GM12875 (cell line): Measurements from ENCODE around the gene SMKR1.
"Not testable (repeated sequence)": the region's sequence is repeated elsewhere in the genome, so short reads cannot be mapped to it uniquely, and the experiment has no call there.

Experiments
- H3K4me3 ChIP-seq: one replicate; pipeline ENCODE4 v1.5.1; 2011; ENCODE audit warnings: low read depth, low read length, control low read depth
- CTCF ChIP-seq: IDR thresholded peaks from 2 replicates; pipeline ENCODE4 v1.5.1; 2011; ENCODE audit warnings: low read depth, mild to moderate bottlenecking, control low read depth, inconsistent platforms, low read length, moderate library complexity, borderline replicate concordance; ENCODE audit not compliant: insufficient read depth

SMKR1 gene

GRCh38 chr7:129525225-129525862 is 23.0 kb downstream of the SMKR1 start:
- H3K4me3 ChIP-seq, result no peak overlapping the region
- no peak for TF ChIP-seq CTCF

- H3K4me3 ChIP-seq, result no peak overlapping the region
- no peak for TF ChIP-seq CTCF
Observed at GRCh38 chr7:129529643-129530042, 27.3 kb downstream of the SMKR1 start.

- no peak for TF ChIP-seq CTCF
- no peak overlapping the region for H3K4me3 ChIP-seq
Observed at GRCh38 chr7:129530795-129531391, 28.6 kb downstream of the SMKR1 start.

- no peak for TF ChIP-seq CTCF
Observed at GRCh38 chr7:129531721-129532120, 29.4 kb downstream of the SMKR1 start.

GRCh38 chr7:129532375-129532774 is 30.0 kb downstream of the SMKR1 start:
- H3K4me3 ChIP-seq, result no peak overlapping the region
- TF ChIP-seq CTCF, result no peak

More at GRCh38 chr7:129531721-129532120, 29.4 kb downstream of the SMKR1 start:
- H3K4me3 ChIP-seq, result no peak overlapping the region

- H3K4me3 ChIP-seq, result not testable (repeated sequence)
Observed at GRCh38 chr7:129534558-129535274, 32.4 kb downstream of the SMKR1 start.

GRCh38 chr7:129535896-129536295 is 33.6 kb downstream of the SMKR1 start:
- H3K4me3 ChIP-seq, result no peak overlapping the region
- no peak for TF ChIP-seq CTCF
